ENCODE results near the gene MAP1B.

Gene MAP1B

DNA sequence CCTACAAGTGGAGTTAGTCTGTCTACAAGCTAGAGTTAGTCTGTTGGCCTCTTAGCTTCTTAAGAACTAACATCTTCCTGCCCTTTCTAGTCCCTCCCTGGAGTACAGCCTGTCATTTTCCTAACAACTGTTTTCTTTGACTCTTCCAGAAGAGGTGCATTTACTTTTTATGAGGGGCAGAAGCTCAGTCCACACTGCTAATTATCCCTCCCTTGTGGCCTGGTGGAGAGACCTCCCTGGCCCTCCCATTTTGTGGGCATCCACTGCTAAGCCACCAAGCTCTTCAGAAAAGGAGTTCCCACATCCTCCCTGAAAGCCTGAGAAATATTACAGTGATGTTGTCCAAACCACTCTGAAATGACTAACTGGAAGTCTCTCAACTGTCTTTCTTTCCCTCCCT lies 8.0 kb downstream of the MAP1B start:
- TF ChIP-seq, protein P1, sequence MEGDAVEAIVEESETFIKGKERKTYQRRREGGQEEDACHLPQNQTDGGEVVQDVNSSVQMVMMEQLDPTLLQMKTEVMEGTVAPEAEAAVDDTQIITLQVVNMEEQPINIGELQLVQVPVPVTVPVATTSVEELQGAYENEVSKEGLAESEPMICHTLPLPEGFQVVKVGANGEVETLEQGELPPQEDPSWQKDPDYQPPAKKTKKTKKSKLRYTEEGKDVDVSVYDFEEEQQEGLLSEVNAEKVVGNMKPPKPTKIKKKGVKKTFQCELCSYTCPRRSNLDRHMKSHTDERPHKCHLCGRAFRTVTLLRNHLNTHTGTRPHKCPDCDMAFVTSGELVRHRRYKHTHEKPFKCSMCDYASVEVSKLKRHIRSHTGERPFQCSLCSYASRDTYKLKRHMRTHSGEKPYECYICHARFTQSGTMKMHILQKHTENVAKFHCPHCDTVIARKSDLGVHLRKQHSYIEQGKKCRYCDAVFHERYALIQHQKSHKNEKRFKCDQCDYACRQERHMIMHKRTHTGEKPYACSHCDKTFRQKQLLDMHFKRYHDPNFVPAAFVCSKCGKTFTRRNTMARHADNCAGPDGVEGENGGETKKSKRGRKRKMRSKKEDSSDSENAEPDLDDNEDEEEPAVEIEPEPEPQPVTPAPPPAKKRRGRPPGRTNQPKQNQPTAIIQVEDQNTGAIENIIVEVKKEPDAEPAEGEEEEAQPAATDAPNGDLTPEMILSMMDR (conservative IDR thresholded peaks at IDR 0.05; ENCODE audit: control insufficient read depth, insufficient read depth, low read depth, low read length) = no peak

DNA sequence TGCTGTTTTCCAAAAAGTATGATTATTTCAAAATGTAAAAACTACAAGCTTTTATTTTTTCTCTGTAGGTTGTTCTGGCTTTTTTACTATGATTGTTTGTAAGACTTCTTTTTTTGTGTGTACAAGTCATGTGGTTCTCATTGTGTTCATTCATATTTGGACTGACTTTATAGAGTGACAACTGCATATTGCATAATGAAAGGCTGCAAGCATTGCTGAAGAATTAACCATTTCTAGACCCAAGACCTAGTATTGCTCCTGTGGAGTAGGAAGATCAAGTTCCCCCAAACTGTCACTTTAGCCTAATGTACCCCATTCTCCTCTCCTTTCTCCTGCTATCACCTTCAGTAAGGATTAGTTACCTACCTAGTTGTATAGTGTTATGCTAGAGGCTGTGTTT lies 10.0 kb downstream of the MAP1B start:
- TF ChIP-seq, protein P1 (conservative IDR thresholded peaks at IDR 0.05; ENCODE audit: control insufficient read depth, insufficient read depth, low read depth, low read length) = no peak
- DNase-seq (ENCODE audit: low read depth) = no peak
- H3K4me3 ChIP-seq (ENCODE audit: control insufficient read depth, low read depth, low read length) = no peak overlapping the region

More for the DNA sequence above, 8.0 kb downstream of the MAP1B start:
- DNase-seq (ENCODE audit: low read depth) = no peak
- H3K4me3 ChIP-seq (ENCODE audit: control insufficient read depth, low read depth, low read length) = no peak overlapping the region

DNA sequence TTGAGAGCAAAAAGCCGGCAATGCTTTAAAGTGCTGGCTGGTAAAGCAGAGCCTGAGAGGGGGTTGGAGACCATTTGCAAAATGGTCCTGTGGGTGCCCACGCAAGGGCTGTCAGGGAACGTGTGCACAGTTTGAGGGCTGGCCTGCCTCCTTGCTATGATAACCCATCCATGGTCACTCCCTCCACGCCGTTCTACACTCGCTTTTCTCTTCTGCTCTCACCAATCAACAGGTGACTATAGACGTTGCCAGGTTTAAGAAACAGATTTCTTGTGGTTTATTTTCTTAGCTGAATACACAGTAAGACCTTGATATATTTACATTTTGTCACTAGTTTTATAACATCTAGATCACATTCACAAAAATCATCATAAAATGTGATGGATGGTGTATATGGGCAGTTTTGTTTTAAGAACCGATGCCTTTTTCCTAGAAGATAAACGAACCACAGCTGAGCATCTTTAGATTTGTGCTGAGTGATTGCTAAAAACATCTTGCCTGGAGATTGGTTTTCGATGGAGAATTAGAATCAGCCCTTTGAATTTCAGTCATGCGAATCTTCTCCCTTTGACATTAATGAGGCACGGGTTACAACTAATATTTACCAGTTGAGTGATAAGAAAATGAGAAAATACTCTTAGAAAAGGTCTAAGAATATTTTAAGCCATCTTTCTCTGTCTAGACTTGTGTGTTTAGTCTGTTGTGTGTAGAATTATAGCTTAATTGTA lies 13.9 kb downstream of the MAP1B start:
- H3K4me3 ChIP-seq (ENCODE audit: control insufficient read depth, low read depth, low read length) = no peak overlapping the region
- TF ChIP-seq, protein P1 (conservative IDR thresholded peaks at IDR 0.05; ENCODE audit: control insufficient read depth, insufficient read depth, low read depth, low read length) = no peak
- DNase-seq (ENCODE audit: low read depth) = no peak

DNA sequence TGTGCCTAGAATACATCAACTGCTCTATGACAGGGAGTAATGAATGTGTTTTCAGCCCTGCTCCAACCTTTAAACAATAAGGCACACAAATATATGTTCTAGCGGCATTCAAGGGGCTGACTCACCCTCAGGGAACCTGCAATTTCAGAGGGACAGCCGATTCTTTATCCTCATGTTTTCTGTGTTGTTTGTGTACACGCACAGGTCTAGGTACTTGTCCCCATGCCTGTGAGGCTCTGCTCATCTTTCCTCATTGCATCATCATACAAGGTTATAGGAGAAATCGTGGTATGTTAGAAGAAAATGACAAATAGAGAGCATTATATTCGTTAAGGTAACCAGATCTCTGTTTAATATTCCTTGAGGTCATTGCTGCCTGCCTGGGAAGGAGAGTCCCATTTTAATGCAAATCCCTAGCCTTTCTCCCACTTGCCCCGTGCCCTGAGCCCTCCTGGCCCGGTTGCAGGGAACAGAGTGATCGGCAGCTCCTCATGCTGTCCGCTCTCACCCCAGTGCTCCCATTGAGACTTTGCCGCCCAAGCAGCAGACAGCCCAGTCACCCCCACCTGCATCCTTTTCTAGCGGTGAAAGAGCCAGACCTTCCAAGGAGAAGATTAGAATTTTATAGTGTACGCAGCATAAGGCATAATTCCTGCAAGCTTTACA lies 14.6 kb downstream of the MAP1B start:
- no peak overlapping the region for H3K4me3 ChIP-seq (ENCODE audit: control insufficient read depth, low read depth, low read length)
- no peak for DNase-seq (ENCODE audit: low read depth)
- TF ChIP-seq, protein P1 (conservative IDR thresholded peaks at IDR 0.05; ENCODE audit: control insufficient read depth, insufficient read depth, low read depth, low read length) = no peak

DNA sequence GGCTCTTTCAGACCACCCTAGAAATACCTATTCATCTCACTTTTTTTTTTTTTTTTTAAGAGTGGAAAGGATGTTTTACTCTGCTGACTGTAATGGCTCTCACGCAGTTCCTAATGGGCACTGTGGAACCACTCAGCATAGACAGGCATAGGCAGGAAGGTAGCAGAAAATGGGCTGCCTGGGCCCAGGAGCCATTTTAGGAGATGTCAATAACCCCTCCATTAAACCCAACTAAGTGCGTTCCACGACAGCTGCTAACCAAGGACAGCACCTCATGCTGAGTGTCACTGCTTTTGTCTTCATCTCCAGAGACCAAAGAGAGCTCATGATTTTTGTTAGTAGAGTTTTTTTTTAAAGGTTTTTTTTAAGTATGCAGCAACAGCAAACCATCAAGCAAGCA lies 15.3 kb downstream of the MAP1B start:
- DNase-seq (ENCODE audit: low read depth) = no peak
- H3K4me3 ChIP-seq (ENCODE audit: control insufficient read depth, low read depth, low read length) = no peak overlapping the region
- TF ChIP-seq, protein P1 (conservative IDR thresholded peaks at IDR 0.05; ENCODE audit: control insufficient read depth, insufficient read depth, low read depth, low read length) = no peak

DNA sequence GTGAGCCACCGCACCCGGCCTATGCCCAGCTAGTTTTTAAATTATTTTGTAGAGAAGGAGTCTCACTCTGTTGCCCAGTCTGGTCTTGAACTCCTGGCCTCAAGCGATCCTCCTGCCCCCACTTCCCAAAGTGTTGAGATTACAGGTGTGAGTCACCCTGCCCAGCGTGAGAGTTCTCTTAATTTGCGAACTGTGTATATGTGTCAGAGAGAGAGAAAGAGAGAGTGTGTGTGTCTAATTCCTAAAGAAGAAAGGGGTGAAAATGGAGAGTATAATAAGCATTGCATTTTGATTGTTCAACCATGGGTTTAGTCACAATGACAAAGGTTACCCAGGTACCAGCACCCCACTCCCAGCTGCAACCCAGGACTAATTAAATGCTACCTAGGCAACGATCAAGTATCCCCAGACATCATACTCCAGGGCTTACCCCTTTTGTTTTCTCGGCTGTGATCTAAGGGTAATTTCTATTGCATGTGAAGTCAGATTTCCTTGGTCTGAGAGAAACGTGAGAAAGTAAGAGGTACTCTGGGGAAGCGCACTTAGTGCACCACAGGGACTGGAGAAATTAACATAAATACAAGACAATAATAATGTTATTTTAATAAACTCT lies 16.6 kb downstream of the MAP1B start:
- TF ChIP-seq, protein P1 (conservative IDR thresholded peaks at IDR 0.05; ENCODE audit: control insufficient read depth, insufficient read depth, low read depth, low read length) = no peak
- DNase-seq (ENCODE audit: low read depth) = no peak
- H3K4me3 ChIP-seq (ENCODE audit: control insufficient read depth, low read depth, low read length) = no peak overlapping the region
